K562 (cell line): ENCODE measurements around the gene ZNRF1. TPM values are rescaled to one million over a fixed set of nuclear protein-coding genes. Genes with fewer than 3 reads are reported as not detected.

ENCODE experiments used
- CREB3 ChIP-seq: fragments of 450-650 bp; conservative IDR thresholded peaks from 2 replicates; pipeline ENCODE4 v1.6.1; 2016; ENCODE audit warnings: missing genetic modification characterization, low read depth, mild to moderate bottlenecking, missing compliant biosample characterization, moderate library complexity
- HDGF ChIP-seq: fragments of 450-650 bp; IDR thresholded peaks from 2 replicates; pipeline ENCODE4 v1.6.1; 2016
- ID3 ChIP-seq, 2 experiments: fragments of 250-450 bp in 1 of 2; fragments of 450-650 bp in 1 of 2; sonication (Bioruptor Pico) in 1 of 2; IDR thresholded peaks; 2 replicates each; pipeline versions ENCODE4 v1.6.1 to v1.8.0; 2016 to 2021; ENCODE audit warnings: mild to moderate bottlenecking in 2 of 2, moderate library complexity in 2 of 2, missing compliant biosample characterization in 1 of 2, missing genetic modification characterization in 1 of 2
- PBX2 ChIP-seq, 2 experiments: IDR thresholded peaks in 1 of 2; conservative IDR thresholded peaks in 1 of 2; 2 replicates each; pipeline ENCODE4 v1.6.1; 2016; ENCODE audit warnings: low read depth in 2 of 2, mild to moderate bottlenecking in 1 of 2, missing compliant biosample characterization in 1 of 2, missing genetic modification characterization in 1 of 2, moderate library complexity in 1 of 2
- TFE3 ChIP-seq: fragments of 450-650 bp; formaldehyde crosslinking; IDR thresholded peaks from 2 replicates; pipeline ENCODE4 v1.4.0; 2020; ENCODE audit warnings: mild to moderate bottlenecking, mixed read lengths
- ZNF124 ChIP-seq: sonication (generic); formaldehyde crosslinking; IDR thresholded peaks from 2 replicates; pipeline ENCODE4 v1.8.1; 2022; ENCODE audit warnings: missing genetic modification reagents
- ZNF134 ChIP-seq: fragments of 250-450 bp; sonication (Bioruptor Pico); conservative IDR thresholded peaks from 2 replicates; pipeline ENCODE4 v1.4.0; 2020
- ZNF436 ChIP-seq: fragments of 250-450, 450-650 bp; sonication (Bioruptor Pico); formaldehyde crosslinking; IDR thresholded peaks from 2 replicates; pipeline ENCODE4 v1.7.0; 2020; ENCODE audit warnings: mild to moderate bottlenecking
- polyA plus RNA-seq, 8 experiments: library from polyadenylated mRNA; depleted of rRNA in 4 of 8; stranded (reverse) in 5 of 8; unstranded in 3 of 8; fragments of >200 nt; fragmentation: Nextera tagmentation in 2 of 8; fragmentation: Illumina TruSeq in 1 of 8; extraction: Ambion mirVana in 2 of 8; extraction: Trizol in 1 of 8; gene quantifications; 2 replicates each; pipeline versions ENCODE4 v1.2.1 to v1.2.3, GENCODE V29; 2011 to 2014; ENCODE audit warnings: inconsistent platforms in 1 of 8, missing spikeins in 1 of 8
- total RNA-seq, 7 experiments: library from RNA; depleted of rRNA in 6 of 7; stranded (reverse); fragments of >200 nt in 6 of 7; fragmentation: Illumina TruSeq in 2 of 7; extraction: Trizol in 2 of 7; gene quantifications; 2 replicates each; pipeline versions ENCODE4 v1.2.1 to v1.2.3, GENCODE V29; 2011 to 2021; ENCODE audit warnings: low replicate concordance in 1 of 7

The ZNRF1 gene
- total and polyA plus RNA-seq, 9 of the 15 experiments (the other 6 are each of a cell fraction or from before 2014, with no cell fraction given): 9.5 to 37.7 (median 20.0) TPM

GRCh38 chr16:75042426-75043174 is 43.8 kb downstream of the ZNRF1 start (continued):
- TF ChIP-seq PBX2 (CRISPR knock-in tag; IDR thresholded peaks at IDR 0.05; ENCODE audit: low read depth): no peak
- peak; percentile 78 for TF ChIP-seq PBX2 (tag; conservative IDR thresholded peaks at IDR 0.05; ENCODE audit: low read depth)
- no peak for TF ChIP-seq CREB3
- no peak for TF ChIP-seq ID3 (CRISPR knock-in tag; IDR thresholded peaks at IDR 0.05)
- TF ChIP-seq ID3 (tag; IDR thresholded peaks at IDR 0.05): peak; percentile 68; the same call in 1 of the 2 replicates
- no peak for TF ChIP-seq HDGF
- no peak for TF ChIP-seq ZNF134
- TF ChIP-seq ZNF124 (CRISPR knock-in tag): no peak
- TF ChIP-seq TFE3 (CRISPR knock-in tag): no peak
- no peak for TF ChIP-seq ZNF436 (CRISPR knock-in tag)
